HepG2 (cell line): ENCODE data around the gene ACOXL. TPM values are rescaled to one million over a fixed set of nuclear protein-coding genes. Genes with fewer than 3 reads are reported as not detected.

Source experiments
- ATAC-seq: fragments of 200-7000 bp; cut with Tn5 transposase; 3 replicates; pipeline ENCODE4 v1.9.1; 2020; ENCODE audit warnings: mild to moderate bottlenecking, moderate library complexity
- BruUV-seq: library from RNA; stranded (reverse); fragments of 400-500 nt; replicated peaks from 2 replicates; lab custom pipeline; 2021; lab: Mats Ljungman, UMichigan
- CTCF ChIA-PET: fragments of 300-600 bp; formaldehyde crosslinking; extraction: SDS; loops from one replicate; lab custom pipeline; 2021; ENCODE audit warnings: low total read pairs, inconsistent platforms, low intra/inter-chr PET ratio; lab: Yijun Ruan, JAX
- POLR2A ChIA-PET: fragments of 350-600 bp; sonication (Branson Sonifier 250); formaldehyde crosslinking; loops from one replicate; lab custom pipeline; 2020; ENCODE audit warnings: antibody characterized with exemption, inconsistent platforms; lab: Yijun Ruan, JAX
- DNase-seq: peaks from one replicate; pipeline ENCODE4 v3.0.0-alpha.2; 2015; ENCODE audit warnings: low spot score
- FAIRE-seq: peaks from 3 replicates; lab custom pipeline; 2011; peaks lifted over from hg19 to GRCh38; lab: Jason Lieb, UNC
- H2AFZ ChIP-seq: one replicate; pipeline ENCODE4 v1.6.1; 2011; ENCODE audit warnings: low read length, inconsistent platforms
- H3K27ac ChIP-seq: fragments of 300-600 bp; 3 replicates; pipeline ENCODE4 v1.8.0; 2011; ENCODE audit warnings: mixed run types, mild to moderate bottlenecking, mixed read lengths, low read length, inconsistent platforms; ENCODE audit not compliant: insufficient read depth; ENCODE audit errors: extremely low read length
- H3K27me3 ChIP-seq, 2 experiments: fragments of 200-600 bp in 1 of 2; 2 replicates in 1 of 2; 3 replicates in 1 of 2; pipeline versions ENCODE4 v1.6.0 to v1.8.0; 2011; ENCODE audit warnings: low read length in 2 of 2, mild to moderate bottlenecking in 2 of 2, moderate library complexity in 2 of 2, inconsistent platforms in 1 of 2; ENCODE audit not compliant: insufficient read depth in 2 of 2, control insufficient read depth in 1 of 2
- H3K36me3 ChIP-seq, 2 experiments: fragments of 200-600 bp in 1 of 2; replicated peaks in 1 of 2; 2 replicates in 1 of 2; 3 replicates in 1 of 2; pipeline versions ENCODE4 v1.5.1 to v1.8.0; 2011; ENCODE audit warnings: low read length in 2 of 2, inconsistent platforms in 1 of 2; ENCODE audit not compliant: insufficient read depth in 2 of 2, control insufficient read depth in 1 of 2
- H3K4me1 ChIP-seq: 2 replicates; pipeline ENCODE4 v1.5.1; 2012; ENCODE audit warnings: low read length, inconsistent platforms; ENCODE audit not compliant: insufficient read depth
- H3K4me2 ChIP-seq: 2 replicates; pipeline ENCODE4 v1.6.0; 2011; ENCODE audit warnings: low read depth, low read length, inconsistent platforms
- H3K4me3 ChIP-seq, 3 experiments: fragments of 200-600 bp in 1 of 3; sonication (generic), shearing (Covaris generic) in 1 of 3; replicated peaks in 1 of 3; 2 replicates each; pipeline ENCODE4 v1.5.1; 2011 to 2016; ENCODE audit warnings: low read length in 3 of 3, inconsistent platforms in 2 of 3, low read depth in 2 of 3, mild to moderate bottlenecking in 2 of 3, control low read depth in 1 of 3, mixed read lengths in 1 of 3; ENCODE audit not compliant: insufficient read depth in 1 of 3
- H3K79me2 ChIP-seq: one replicate; pipeline ENCODE4 v1.6.1; 2011; ENCODE audit warnings: low read length, inconsistent platforms; ENCODE audit not compliant: insufficient read depth
- H3K9ac ChIP-seq: 2 replicates; pipeline ENCODE4 v1.6.0; 2011; ENCODE audit warnings: mild to moderate bottlenecking, low read depth, low read length, inconsistent platforms; ENCODE audit not compliant: insufficient read depth
- H3K9me3 ChIP-seq: 2 replicates; pipeline ENCODE4 v1.5.1; 2012; ENCODE audit warnings: mild to moderate bottlenecking, low read length
- H4K20me1 ChIP-seq: 2 replicates; pipeline ENCODE4 v1.6.0; 2011; ENCODE audit warnings: inconsistent platforms, mild to moderate bottlenecking, low read length, moderate library complexity; ENCODE audit not compliant: insufficient read depth
- HNF4A ChIP-seq: sonication (generic); formaldehyde crosslinking; IDR thresholded peaks from 2 replicates; pipeline ENCODE4 v1.4.0; 2020; ENCODE audit warnings: missing genetic modification reagents
- MAX ChIP-seq: IDR thresholded peaks from 2 replicates; pipeline ENCODE4 v1.6.1; 2012; ENCODE audit warnings: inconsistent platforms
- MLXIP ChIP-seq: sonication (generic); formaldehyde crosslinking; IDR thresholded peaks from 2 replicates; pipeline ENCODE4 v1.9.0; 2021; ENCODE audit warnings: missing genetic modification reagents, borderline replicate concordance
- PRPF4 ChIP-seq: fragments of 200-400 bp; formaldehyde crosslinking; IDR thresholded peaks from 2 replicates; pipeline ENCODE4 v1.6.1; 2016; ENCODE audit warnings: low read length, low read depth; ENCODE audit not compliant: poor library complexity, severe bottlenecking
- SMAD3 ChIP-seq: sonication (generic); formaldehyde crosslinking; IDR thresholded peaks from 2 replicates; pipeline ENCODE4 v1.4.0; 2020; ENCODE audit warnings: missing genetic modification reagents
- SRSF1 ChIP-seq: fragments of 200-400 bp; formaldehyde crosslinking; optimal IDR thresholded peaks from 2 replicates; pipeline ENCODE3; 2017; ENCODE audit warnings: mild to moderate bottlenecking, low read depth, low read length, moderate library complexity
- THAP7 ChIP-seq: sonication (generic); formaldehyde crosslinking; IDR thresholded peaks from 2 replicates; pipeline ENCODE4 v1.8.1; 2023; ENCODE audit warnings: mild to moderate bottlenecking, missing genetic modification reagents
- TIGD3 ChIP-seq: sonication (generic); formaldehyde crosslinking; IDR thresholded peaks from 2 replicates; pipeline ENCODE4 v1.5.1; 2020; ENCODE audit warnings: mild to moderate bottlenecking, missing genetic modification reagents, borderline replicate concordance
- ZBTB25 ChIP-seq: IDR thresholded peaks from 2 replicates; pipeline ENCODE4 v1.6.1; 2018; ENCODE audit warnings: missing genetic modification reagents
- ZC3H13 ChIP-seq: sonication (generic); formaldehyde crosslinking; IDR thresholded peaks from 2 replicates; pipeline ENCODE4 v1.8.1; 2023; ENCODE audit warnings: mild to moderate bottlenecking, missing genetic modification reagents, moderate library complexity
- ZNF296 ChIP-seq: sonication (generic); formaldehyde crosslinking; conservative IDR thresholded peaks from 2 replicates; pipeline ENCODE4 v1.5.0; 2020; ENCODE audit warnings: mild to moderate bottlenecking, missing genetic modification reagents
- ZNF362 ChIP-seq: sonication (generic); formaldehyde crosslinking; IDR thresholded peaks from 2 replicates; pipeline ENCODE4 v1.4.0; 2020; ENCODE audit warnings: missing genetic modification reagents, mild to moderate bottlenecking, borderline replicate concordance
- ZNF616 ChIP-seq: sonication (generic); formaldehyde crosslinking; IDR thresholded peaks from 2 replicates; pipeline ENCODE4 v1.5.0; 2020; ENCODE audit warnings: low read depth, mild to moderate bottlenecking, missing genetic modification reagents
- ZNF672 ChIP-seq: sonication (generic); formaldehyde crosslinking; IDR thresholded peaks from 2 replicates; pipeline ENCODE4 v1.8.1; 2022; ENCODE audit warnings: missing genetic modification reagents
- ZNF749 ChIP-seq: sonication (generic); formaldehyde crosslinking; IDR thresholded peaks from 2 replicates; pipeline ENCODE4 v1.8.0; 2022; ENCODE audit warnings: mild to moderate bottlenecking, missing genetic modification reagents, moderate library complexity, borderline replicate concordance
- ZNF841 ChIP-seq: sonication (generic); formaldehyde crosslinking; IDR thresholded peaks from 2 replicates; pipeline ENCODE4 v1.8.1; 2023; ENCODE audit warnings: missing genetic modification reagents, borderline replicate concordance
- WGBS: methylation state at CpG from one replicate; pipeline ENCODE4 v1.1.6; 2017; ENCODE audit warnings: low lambda C conversion rate; 5-methylcytosine and 5-hydroxymethylcytosine counted together
- in situ Hi-C: cut with HindIII; loops from 2 replicates; pipeline ENCODE4 v1.10.0; 2017; ENCODE audit warnings: low pct_unique_long_range_greater_than_20kb; ENCODE audit not compliant: extremely low pct_ligation_motif_present
- intact Hi-C: fragments of 100-400 bp; cut with micrococcal nuclease; formaldehyde crosslinking; loops from one replicate; pipeline ENCODE4 v1.10.0; 2022; ENCODE audit not compliant: unreplicated experiment
- polyA plus RNA-seq, 8 experiments: library from polyadenylated mRNA; depleted of rRNA in 3 of 8; stranded (reverse) in 7 of 8; unstranded in 1 of 8; fragments of >200 nt; fragmentation: Illumina TruSeq in 4 of 8; extraction: Trizol in 4 of 8; gene quantifications; 2 replicates each; pipeline versions ENCODE4 v1.2.1 to v1.2.3, GENCODE V29; 2011 to 2016; ENCODE audit warnings: low read depth in 4 of 8, missing spikeins in 1 of 8, mixed read lengths in 1 of 8; ENCODE audit not compliant: insufficient read depth in 1 of 8
- total RNA-seq, 5 experiments: library from RNA; depleted of rRNA; stranded (reverse); fragments of >200 nt; fragmentation: Illumina TruSeq; extraction: Trizol; gene quantifications; 2 replicates each; pipeline ENCODE4 v1.2.3, GENCODE V29; 2016; ENCODE audit warnings: low read depth in 1 of 5

Gene ACOXL
- total and polyA plus RNA-seq, 2 of the 13 experiments (the other 11 are each of a cell fraction or from before 2014, with no cell fraction given), result not detected

- H3K9ac ChIP-seq, result no peak overlapping the region
- H3K4me1 ChIP-seq, result no peaks in the 10 kb centered on the region
- WGBS, result 96% methylated on average over 2 of the region's 2 CpGs
- intact Hi-C loops, result no loop called here
- H3K27me3 ChIP-seq, result peaks cover 5 to 68% of the 10 kb centered on the region in 2 experiments
- no peaks in the 10 kb centered on the region for H3K9me3 ChIP-seq
- no peaks in the 10 kb centered on the region for H3K79me2 ChIP-seq
- CTCF ChIA-PET, result no interaction called here
- no peak overlapping the region for H3K4me2 ChIP-seq
- in situ Hi-C loops, result no loop called here
- H4K20me1 ChIP-seq, result no peaks in the 10 kb centered on the region; the same call in 1 of the 2 replicates
- H3K27ac ChIP-seq, result no peak overlapping the region
- ATAC-seq, result no peak
- no peak overlapping the region for H2AFZ ChIP-seq
- DNase-seq, result no peak
- TF ChIP-seq PRPF4 (no peak), THAP7 (CRISPR knock-in tag) (no peak), TIGD3 (CRISPR knock-in tag) (no peak), SMAD3 (CRISPR knock-in tag) (no peak), HNF4A (CRISPR knock-in tag) (no peak), SRSF1 (no peak), MLXIP (CRISPR knock-in tag) (no peak), ZNF616 (CRISPR knock-in tag) (no peak), MAX (no peak), ZBTB25 (CRISPR knock-in tag) (no peak), ZC3H13 (CRISPR knock-in tag) (no peak), ZNF296 (CRISPR knock-in tag) (no peak), ZNF841 (CRISPR knock-in tag) (no peak), ZNF749 (CRISPR knock-in tag) (no peak), ZNF362 (CRISPR knock-in tag) (no peak), ZNF672 (no peak)
- TF ChIP-seq, all 625 proteins: peak for 0
- no peak for FAIRE-seq
- no TSS peak for BruUV-seq
- Histone ChIP-seq H3K36me3 (no peaks in the 10 kb centered on the region), H3K4me3 (no peak overlapping the region)
- POLR2A ChIA-PET, result no interaction called here
Observed at GRCh38 chr2:110726285-110726684, 6.1 kb upstream of the ACOXL start.
